OCI-LY7 (cell line): Measurements from ENCODE around the gene CERS6.

Experiments used
- CTCF ChIP-seq: fragments of 200-600 bp; sonication (generic); conservative IDR thresholded peaks from 2 replicates; pipeline ENCODE4 v1.5.1; 2014; ENCODE audit warnings: mild to moderate bottlenecking, antibody characterized with exemption, low read length, moderate library complexity, mixed read lengths
- EZH2phosphoT487 ChIP-seq: fragments of 200-600 bp; sonication (generic); IDR thresholded peaks from 2 replicates; pipeline ENCODE4 v1.6.1; 2018; ENCODE audit warnings: low read depth, borderline replicate concordance, mild to moderate bottlenecking, mixed run types, antibody characterized with exemption, low read length, moderate library complexity, mixed read lengths

GRCh38 chr2:168416555-168416954, 39.5 kb upstream of the CERS6 start:
- TF ChIP-seq CTCF (no peak), EZH2phosphoT487 (no peak)
